HG02763 (cell line): ENCODE data around the gene SMPX.
"Not testable (repeated sequence)": the region's sequence is repeated elsewhere in the genome, so short reads cannot be mapped to it uniquely, and the experiment has no call there.

Experiments
- ATAC-seq: cut with Tn5 transposase; IDR thresholded peaks from one replicate; pipeline ENCODE4 v1.9.1; 2021; ENCODE audit warnings: mild to moderate bottlenecking, moderate library complexity; ENCODE audit not compliant: unreplicated experiment

The SMPX gene

GRCh38 chrX:21757960-21758359 lies at the start of gene SMPX:
SMPX (minus strand) TSS chrX:21758116; CDS start chrX:21754290, 3,826 bp downstream.
- no peak for ATAC-seq

DNA sequence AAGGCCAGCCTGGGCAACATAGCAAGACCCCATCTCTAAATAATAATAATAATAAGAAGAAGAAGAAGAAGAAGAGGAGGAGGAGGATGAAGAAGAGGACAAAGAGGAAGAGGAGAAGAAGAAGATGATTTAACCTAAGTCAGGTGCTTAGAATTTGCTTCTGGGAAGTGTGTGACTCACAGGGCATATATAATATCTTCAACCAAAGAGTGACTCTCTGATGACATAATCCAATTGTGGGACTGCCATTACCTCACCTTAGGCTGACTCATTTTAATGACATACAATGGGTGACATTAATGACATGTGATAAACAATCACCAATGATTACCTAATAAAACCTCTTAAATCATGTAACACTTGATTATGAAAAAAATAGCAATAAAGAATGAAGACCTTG lies 48.8 kb upstream of the SMPX start:
- no peak for ATAC-seq

GRCh38 chrX:21802839-21803238 lies 44.9 kb upstream of the SMPX start:
- no peak for ATAC-seq

DNA sequence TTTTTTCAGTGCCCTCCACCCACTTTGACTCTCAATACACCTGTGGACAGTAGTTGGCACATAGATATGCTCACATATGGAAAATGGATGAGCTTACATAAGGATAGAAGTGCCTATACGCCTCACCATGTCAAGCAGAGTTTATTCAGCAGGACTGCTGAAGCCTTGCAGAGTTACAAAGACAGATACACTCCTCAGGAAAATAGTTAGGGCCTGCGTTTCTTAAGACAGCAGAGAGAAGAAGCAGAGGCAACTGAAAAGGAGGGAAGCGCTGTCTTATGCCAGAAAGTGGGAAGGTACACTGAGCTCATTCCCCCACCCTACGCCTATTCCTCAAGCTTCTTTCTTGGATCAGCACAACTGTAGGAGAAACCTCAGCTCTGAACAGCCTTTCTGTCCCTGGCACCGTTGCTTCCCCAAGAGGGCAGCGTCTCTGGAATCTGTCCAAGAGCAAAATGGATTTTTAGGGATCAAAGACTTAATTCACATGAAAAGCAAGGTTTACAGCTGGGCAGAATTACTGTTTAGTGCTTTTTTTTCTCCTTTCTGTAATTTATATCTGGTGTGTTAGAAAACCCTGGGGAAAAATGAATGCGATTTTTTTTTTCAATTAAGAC lies 44.2 kb upstream of the SMPX start:
- ATAC-seq, result no peak

- ATAC-seq, result no peak
These were observed 42.4 kb upstream of the SMPX start for GRCh38 chrX:21800344-21800770.

GRCh38 chrX:21799767-21800166 lies 41.9 kb upstream of the SMPX start:
- no peak for ATAC-seq

DNA sequence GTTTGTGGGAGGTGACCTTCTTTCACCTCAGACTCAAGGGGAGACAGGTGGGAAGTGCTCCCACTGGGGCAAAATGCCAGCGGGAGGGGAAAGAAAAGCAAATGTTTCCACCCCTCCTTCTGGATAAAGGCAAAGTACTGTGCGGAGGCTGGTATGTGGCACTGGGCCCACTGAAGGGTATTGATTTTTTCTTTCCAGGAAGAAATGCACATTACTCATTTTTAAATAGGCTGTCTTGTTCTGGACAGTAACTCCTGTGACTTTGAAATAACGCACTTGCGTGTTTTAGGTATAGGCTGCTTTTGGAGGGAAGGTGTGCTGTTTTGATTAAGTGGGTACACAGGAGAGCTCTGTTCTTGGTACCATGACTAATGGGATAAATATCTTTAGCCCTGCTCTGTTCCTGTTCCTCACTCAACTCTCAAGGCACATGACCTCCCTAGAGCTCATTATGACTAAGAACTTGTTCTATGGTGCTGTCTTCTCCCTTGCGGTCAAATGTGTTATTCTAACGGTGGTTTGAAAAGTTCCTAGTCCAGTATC lies 40.8 kb upstream of the SMPX start:
- no peak for ATAC-seq

GRCh38 chrX:21781976-21782375 lies 24.1 kb upstream of the SMPX start:
- no peak for ATAC-seq

DNA sequence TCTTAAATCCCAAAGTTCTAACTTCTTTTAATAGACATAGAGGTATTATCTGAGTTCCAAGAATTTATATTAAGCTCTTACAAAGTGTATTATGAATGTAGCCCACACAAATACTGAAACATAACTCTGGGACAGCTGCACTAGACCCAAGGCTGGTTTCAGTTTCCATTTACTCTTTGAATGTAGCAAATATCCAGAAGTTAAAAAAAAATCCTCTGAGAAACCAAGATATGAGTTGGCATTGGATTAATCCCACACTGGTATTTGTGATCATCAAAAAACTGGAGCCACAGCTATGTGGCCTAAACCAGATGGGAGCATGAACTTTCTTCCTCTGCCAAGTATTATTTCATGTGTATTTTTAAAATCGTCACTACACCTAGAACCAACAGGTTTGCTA lies 23.6 kb upstream of the SMPX start:
- ATAC-seq, result peak; percentile 53

DNA sequence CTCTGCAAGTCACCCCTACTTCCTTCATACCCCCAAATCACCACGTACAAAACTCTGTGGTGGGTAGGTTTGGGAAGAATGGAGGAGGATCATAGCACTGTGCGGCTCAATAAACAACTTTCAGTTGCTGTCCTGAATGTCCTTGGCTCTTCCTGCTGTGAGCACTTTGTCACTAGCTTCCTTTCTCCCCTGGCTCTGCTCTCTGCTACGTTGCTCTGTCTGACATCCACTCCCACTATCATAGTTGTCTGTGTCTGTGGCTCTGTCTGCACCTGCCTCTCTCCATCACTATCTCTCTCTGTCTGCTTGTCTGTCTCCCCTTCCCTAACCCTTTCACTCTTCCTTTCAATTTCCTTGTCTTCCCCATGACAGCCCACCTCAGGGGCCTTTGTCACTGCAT lies 21.2 kb upstream of the SMPX start:
- no peak for ATAC-seq

GRCh38 chrX:21778236-21778635 lies 20.3 kb upstream of the SMPX start:
- ATAC-seq, result no peak

DNA sequence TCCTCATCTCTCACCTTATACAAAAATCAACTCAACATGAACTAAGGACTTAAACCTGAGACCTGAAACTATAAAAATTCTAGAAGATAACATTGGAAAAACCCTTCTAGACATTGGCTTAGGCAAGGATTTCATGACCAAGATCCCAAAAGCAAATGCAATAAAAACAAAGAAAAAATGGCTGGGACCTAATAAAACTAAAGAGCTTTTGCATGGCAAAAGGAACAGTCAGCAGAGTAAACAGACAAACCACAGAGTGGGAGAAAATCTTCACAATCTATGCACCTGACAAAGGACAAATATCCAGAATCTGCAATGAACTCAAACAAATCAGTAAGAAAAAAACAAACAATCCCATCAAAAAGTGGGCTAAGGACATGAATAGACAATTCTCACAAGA lies 17.2 kb upstream of the SMPX start:
- ATAC-seq, result not testable (repeated sequence)

DNA sequence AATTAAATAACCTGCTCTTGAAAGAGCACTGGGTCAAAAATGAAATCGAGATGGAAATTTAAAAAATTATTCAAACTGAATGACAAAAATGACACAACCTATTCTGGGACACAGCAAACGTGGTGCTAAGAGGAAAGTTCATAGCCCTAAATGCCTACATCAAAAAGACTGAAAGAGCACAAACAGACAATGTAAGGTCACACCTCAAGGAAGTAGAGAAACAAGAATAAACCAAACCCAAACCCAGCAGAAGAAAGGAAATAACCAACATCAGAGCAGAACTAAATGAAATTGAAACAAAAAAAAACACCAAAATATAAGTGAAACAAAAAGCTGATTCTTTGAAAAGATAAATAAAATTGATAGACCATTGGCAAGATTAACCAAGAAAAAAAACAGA lies 15.1 kb upstream of the SMPX start:
- not testable (repeated sequence) for ATAC-seq

DNA sequence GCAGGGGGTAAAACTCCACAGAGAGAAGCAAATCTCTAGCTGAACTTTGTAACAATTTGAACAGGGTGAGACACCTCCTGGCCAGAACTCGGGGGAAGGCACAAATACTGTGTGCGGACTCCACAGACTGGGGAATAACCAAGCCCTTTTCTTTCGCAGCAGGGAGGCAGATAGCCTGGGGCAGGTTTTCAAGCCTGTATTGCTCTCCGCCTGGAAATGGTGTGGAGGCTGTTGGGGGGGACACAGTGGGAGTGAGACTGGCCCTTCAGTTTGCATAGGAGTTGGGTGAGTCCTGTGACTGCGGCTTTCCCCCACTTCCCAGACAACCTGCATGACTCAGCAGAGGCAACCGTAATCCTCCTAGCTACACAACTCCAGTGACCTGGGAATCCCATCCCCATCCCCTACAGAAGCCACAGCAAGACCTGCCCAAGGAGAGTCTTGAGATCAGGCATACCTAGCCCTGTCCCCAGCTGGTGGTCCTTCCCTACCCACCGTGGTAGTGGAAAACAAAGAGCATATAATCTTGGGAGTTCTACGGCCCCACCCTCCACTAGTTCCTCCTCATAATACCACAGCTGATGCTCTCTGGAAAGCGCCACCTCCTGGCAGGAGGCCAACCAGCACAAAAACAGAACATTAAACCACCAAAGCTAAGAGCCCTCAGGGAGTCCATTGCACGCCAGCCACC lies 12.9 kb upstream of the SMPX start:
- ATAC-seq, result no peak

- ATAC-seq, result no peak
These were observed 8.2 kb upstream of the SMPX start for GRCh38 chrX:21766101-21766500.

GRCh38 chrX:21764008-21764407 lies 6.1 kb upstream of the SMPX start:
- ATAC-seq, result no peak

- no peak for ATAC-seq
These were observed 572 bp upstream of the SMPX start for GRCh38 chrX:21758488-21758887.

GRCh38 chrX:21756785-21757529 lies 959 bp downstream of the SMPX start:
- no peak for ATAC-seq

DNA sequence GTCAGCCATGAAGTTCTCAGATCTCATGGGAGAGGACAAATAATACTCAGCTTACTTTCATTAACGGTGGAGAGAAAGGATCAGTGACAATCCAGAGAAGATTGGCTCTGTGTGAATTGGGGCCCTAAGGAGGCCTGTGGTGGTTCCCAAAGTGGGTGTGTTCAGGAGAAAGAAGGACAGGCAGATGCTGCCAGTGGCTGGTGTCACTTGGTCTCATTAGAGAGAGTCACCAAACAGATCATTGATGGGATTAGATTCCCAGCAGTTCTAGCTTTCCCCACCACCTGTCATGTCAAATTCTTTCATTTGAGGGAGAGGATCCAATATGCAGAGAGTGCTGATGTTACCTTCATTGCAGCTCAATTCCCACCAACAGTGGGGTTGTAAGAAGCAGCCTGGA lies 8.0 kb downstream of the SMPX start:
- no peak for ATAC-seq

- no peak for ATAC-seq
These were observed 9.7 kb downstream of the SMPX start for GRCh38 chrX:21748235-21748634.

- ATAC-seq, result no peak
These were observed 10.4 kb downstream of the SMPX start for GRCh38 chrX:21747558-21747957.

DNA sequence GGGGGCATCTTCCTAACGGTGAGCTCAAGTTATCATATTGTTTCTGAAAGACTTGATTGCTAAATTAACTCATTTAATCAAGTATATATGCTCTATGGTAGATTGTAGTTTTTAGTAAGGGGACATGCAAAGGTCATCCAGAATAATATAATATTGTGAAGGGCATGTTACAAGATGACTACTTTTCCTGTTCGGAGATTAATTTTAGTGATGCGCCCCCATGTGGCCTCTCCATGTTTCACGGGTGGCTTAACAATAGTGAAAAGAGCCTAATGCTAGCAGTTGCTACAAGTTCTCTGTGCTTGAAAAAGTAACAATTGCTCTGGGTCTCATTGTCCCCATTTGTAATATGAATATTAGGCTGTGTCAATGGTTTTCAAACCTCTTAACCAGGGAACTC lies 12.2 kb downstream of the SMPX start:
- no peak for ATAC-seq
